Measurements from ENCODE around the gene SFT2D1. TPM values are rescaled to one million over a fixed set of nuclear protein-coding genes. Genes with fewer than 3 reads are reported as not detected.
A peak's percentile ranks its signal among the peaks of the same experiment; 100 is the strongest.

The SFT2D1 gene
- total and polyA plus RNA-seq, 9 of the 15 experiments (the other 6 are each of a cell fraction or from before 2014, with no cell fraction given), result 54.4 to 140 (median 74.6) TPM

- TF ChIP-seq SNAPC5 (CRISPR knock-in tag; IDR thresholded peaks at IDR 0.05) (no peak), MEF2A (IDR thresholded peaks at IDR 0.05; ENCODE audit: control insufficient read depth, low read depth, low read length) (no peak), MYBL2 (IDR thresholded peaks at IDR 0.05; ENCODE audit: low read depth) (no peak), MYBL2 (CRISPR knock-in tag; IDR thresholded peaks at IDR 0.05; ENCODE audit: borderline replicate concordance) (no peak), DDX20 (tag; IDR thresholded peaks at IDR 0.05; ENCODE audit: low read depth) (no peak), FOXP4 (CRISPR knock-in tag; IDR thresholded peaks at IDR 0.05; ENCODE audit: borderline replicate concordance) (peak; percentile 73; the same call in 1 of the 2 replicates), ZBTB7A (IDR thresholded peaks at IDR 0.05; ENCODE audit: borderline replicate concordance, control insufficient read depth, low read depth, low read length) (0 out of 2 replicates have a peak, but pooled peaks have one; percentile 31), SETDB1 (IDR thresholded peaks at IDR 0.05; ENCODE audit: low read length) (no peak), CREB1 (IDR thresholded peaks at IDR 0.05) (peak; percentile 69), CREB1 (CRISPR knock-in tag; IDR thresholded peaks at IDR 0.05) (peak; percentile 82), OTX1 (CRISPR knock-in tag; IDR thresholded peaks at IDR 0.05) (no peak), MLLT1 (IDR thresholded peaks at IDR 0.05) (peak in 1 of 2 experiments; percentile 20; a peak in 1 of 4 replicates), HNRNPK (IDR thresholded peaks at IDR 0.05; ENCODE audit: low read depth, low read length, poor library complexity, severe bottlenecking) (peak; percentile 49), ZNF780A (CRISPR knock-in tag; IDR thresholded peaks at IDR 0.05) (no peak), SRSF7 (optimal IDR thresholded peaks at IDR 0.05; ENCODE audit: low read depth, low read length) (no peak), SMAD4 (CRISPR knock-in tag; conservative IDR thresholded peaks at IDR 0.05) (peak; percentile 75), ZNF764 (CRISPR knock-in tag; IDR thresholded peaks at IDR 0.05; ENCODE audit: low read depth) (no peak)
Measured at GRCh38 chr6:166382933-166383801, 40.8 kb upstream of the SFT2D1 start, which contains the start of gene MPC1 (continued).
